Measurements from ENCODE around the gene CITED4. TPM values are rescaled to one million over a fixed set of nuclear protein-coding genes. Genes with fewer than 3 reads are reported as not detected.

CITED4 gene
- total and polyA plus RNA-seq, 9 of the 15 experiments (the other 6 are each of a cell fraction or from before 2014, with no cell fraction given) = 0.11 to 1.2 (median 0.17) TPM; not detected in 2

DNA sequence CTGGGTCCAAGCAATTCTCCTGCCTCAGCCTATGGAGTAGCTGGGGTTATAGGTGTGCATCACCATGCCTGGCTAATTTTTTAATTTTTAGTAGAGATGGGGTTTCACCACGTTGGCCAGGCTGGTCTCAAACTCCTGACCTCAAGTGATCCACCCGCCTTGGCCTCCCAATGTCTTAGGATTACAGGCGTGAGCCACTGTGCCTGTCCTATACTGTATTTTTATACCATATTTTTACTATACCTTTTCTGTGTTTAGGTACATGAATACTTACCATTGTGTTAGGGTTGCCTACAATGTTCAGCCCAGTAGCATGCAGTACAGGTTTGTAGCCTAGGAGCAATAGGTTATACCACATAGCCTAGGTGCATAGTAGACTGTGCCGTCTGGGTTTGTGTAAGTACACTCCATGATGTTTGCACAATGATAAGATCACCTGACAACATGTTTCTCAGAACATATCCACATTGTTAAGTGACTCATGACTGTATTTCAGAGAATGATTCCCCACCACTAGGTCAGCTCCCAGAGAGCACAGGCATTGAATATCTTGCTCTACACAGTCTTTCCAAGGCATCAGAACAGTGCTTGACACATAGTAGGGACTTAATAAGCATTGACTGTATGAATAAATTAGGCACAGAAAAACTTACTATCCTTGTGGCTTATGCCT, 6.0 kb upstream of the CITED4 start (continued):
- no peak for TF ChIP-seq TARDBP (IDR thresholded peaks at IDR 0.05)
- 0 out of 2 replicates have a peak, but pooled peaks have one; percentile 41 for TF ChIP-seq JUNB (CRISPR knock-in tag; conservative IDR thresholded peaks at IDR 0.05)
- TF ChIP-seq NFYB (IDR thresholded peaks at IDR 0.05; ENCODE audit: extremely low read depth, insufficient read length) = no peak
- no peak for TF ChIP-seq BDP1 (IDR thresholded peaks at IDR 0.05; ENCODE audit: insufficient read depth, insufficient read length)
- TF ChIP-seq ETS2 (tag; IDR thresholded peaks at IDR 0.05; ENCODE audit: borderline replicate concordance, poor library complexity, severe bottlenecking) = no peak
- peak; percentile 79 for TF ChIP-seq ZNF589 (CRISPR knock-in tag; IDR thresholded peaks at IDR 0.05; ENCODE audit: low read depth)
- no peak for TF ChIP-seq ZC3H8 (IDR thresholded peaks at IDR 0.05)
- TF ChIP-seq, protein P1, sequence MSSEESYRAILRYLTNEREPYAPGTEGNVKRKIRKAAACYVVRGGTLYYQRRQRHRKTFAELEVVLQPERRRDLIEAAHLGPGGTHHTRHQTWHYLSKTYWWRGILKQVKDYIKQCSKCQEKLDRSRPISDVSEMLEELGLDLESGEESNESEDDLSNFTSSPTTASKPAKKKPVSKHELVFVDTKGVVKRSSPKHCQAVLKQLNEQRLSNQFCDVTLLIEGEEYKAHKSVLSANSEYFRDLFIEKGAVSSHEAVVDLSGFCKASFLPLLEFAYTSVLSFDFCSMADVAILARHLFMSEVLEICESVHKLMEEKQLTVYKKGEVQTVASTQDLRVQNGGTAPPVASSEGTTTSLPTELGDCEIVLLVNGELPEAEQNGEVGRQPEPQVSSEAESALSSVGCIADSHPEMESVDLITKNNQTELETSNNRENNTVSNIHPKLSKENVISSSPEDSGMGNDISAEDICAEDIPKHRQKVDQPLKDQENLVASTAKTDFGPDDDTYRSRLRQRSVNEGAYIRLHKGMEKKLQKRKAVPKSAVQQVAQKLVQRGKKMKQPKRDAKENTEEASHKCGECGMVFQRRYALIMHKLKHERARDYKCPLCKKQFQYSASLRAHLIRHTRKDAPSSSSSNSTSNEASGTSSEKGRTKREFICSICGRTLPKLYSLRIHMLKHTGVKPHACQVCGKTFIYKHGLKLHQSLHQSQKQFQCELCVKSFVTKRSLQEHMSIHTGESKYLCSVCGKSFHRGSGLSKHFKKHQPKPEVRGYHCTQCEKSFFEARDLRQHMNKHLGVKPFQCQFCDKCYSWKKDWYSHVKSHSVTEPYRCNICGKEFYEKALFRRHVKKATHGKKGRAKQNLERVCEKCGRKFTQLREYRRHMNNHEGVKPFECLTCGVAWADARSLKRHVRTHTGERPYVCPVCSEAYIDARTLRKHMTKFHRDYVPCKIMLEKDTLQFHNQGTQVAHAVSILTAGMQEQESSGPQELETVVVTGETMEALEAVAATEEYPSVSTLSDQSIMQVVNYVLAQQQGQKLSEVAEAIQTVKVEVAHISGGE (CRISPR knock-in tag; IDR thresholded peaks at IDR 0.05) = no peak
- TF ChIP-seq KLF1 (tag; IDR thresholded peaks at IDR 0.05) = no peak
- TF ChIP-seq TAF1 (IDR thresholded peaks at IDR 0.05; ENCODE audit: control insufficient read depth, extremely low read depth, insufficient read depth, low read length, severe bottlenecking) = no peak
- no peak for TF ChIP-seq ZNF764 (CRISPR knock-in tag; IDR thresholded peaks at IDR 0.05; ENCODE audit: low read depth)
- TF ChIP-seq, protein P2, sequence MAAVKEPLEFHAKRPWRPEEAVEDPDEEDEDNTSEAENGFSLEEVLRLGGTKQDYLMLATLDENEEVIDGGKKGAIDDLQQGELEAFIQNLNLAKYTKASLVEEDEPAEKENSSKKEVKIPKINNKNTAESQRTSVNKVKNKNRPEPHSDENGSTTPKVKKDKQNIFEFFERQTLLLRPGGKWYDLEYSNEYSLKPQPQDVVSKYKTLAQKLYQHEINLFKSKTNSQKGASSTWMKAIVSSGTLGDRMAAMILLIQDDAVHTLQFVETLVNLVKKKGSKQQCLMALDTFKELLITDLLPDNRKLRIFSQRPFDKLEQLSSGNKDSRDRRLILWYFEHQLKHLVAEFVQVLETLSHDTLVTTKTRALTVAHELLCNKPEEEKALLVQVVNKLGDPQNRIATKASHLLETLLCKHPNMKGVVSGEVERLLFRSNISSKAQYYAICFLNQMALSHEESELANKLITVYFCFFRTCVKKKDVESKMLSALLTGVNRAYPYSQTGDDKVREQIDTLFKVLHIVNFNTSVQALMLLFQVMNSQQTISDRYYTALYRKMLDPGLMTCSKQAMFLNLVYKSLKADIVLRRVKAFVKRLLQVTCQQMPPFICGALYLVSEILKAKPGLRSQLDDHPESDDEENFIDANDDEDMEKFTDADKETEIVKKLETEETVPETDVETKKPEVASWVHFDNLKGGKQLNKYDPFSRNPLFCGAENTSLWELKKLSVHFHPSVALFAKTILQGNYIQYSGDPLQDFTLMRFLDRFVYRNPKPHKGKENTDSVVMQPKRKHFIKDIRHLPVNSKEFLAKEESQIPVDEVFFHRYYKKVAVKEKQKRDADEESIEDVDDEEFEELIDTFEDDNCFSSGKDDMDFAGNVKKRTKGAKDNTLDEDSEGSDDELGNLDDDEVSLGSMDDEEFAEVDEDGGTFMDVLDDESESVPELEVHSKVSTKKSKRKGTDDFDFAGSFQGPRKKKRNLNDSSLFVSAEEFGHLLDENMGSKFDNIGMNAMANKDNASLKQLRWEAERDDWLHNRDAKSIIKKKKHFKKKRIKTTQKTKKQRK (IDR thresholded peaks at IDR 0.05; ENCODE audit: borderline replicate concordance, low read depth, low read length) = no peak
- peak; percentile 90 for TF ChIP-seq ARID1B (IDR thresholded peaks at IDR 0.05)
- peak in 1 of 2 experiments; percentile 79; a peak in 1 of 3 replicates for TF ChIP-seq CBX3 (IDR thresholded peaks at IDR 0.05; ENCODE audit: borderline replicate concordance in 1 of 2, low read length in 2 of 2)
- TF ChIP-seq U2AF1 (optimal IDR thresholded peaks at IDR 0.05; ENCODE audit: low read depth, low read length) = no peak
- peak; percentile 54; the same call in 1 of the 2 replicates for TF ChIP-seq NBN (IDR thresholded peaks at IDR 0.05; ENCODE audit: low read depth)
- TF ChIP-seq SMARCC2 (IDR thresholded peaks at IDR 0.05; ENCODE audit: low read depth) = peak; percentile 78
- no peak for TF ChIP-seq HCFC1 (IDR thresholded peaks at IDR 0.05; ENCODE audit: low read depth, low read length)
- TF ChIP-seq, protein P3, sequence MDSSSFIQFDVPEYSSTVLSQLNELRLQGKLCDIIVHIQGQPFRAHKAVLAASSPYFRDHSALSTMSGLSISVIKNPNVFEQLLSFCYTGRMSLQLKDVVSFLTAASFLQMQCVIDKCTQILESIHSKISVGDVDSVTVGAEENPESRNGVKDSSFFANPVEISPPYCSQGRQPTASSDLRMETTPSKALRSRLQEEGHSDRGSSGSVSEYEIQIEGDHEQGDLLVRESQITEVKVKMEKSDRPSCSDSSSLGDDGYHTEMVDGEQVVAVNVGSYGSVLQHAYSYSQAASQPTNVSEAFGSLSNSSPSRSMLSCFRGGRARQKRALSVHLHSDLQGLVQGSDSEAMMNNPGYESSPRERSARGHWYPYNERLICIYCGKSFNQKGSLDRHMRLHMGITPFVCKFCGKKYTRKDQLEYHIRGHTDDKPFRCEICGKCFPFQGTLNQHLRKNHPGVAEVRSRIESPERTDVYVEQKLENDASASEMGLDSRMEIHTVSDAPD (CRISPR knock-in tag; IDR thresholded peaks at IDR 0.05) = no peak

Measured in K562 (cell line).